Stimulated activated naive CD8-positive, alpha-beta T cell treated with anti-CD3 and anti-CD28 coated beads, Interleukin-15, Interleukin-2, amounts not matched to agents 100 ng/mL and 50 ng/mL, for 24 hours (primary cell): ENCODE measurements around the gene TSHZ3.

Experiments used
- H3K27ac Mint-ChIP-seq: one replicate; pipeline ENCODE4 v1.8.0; 2021; ENCODE audit warnings: mild to moderate bottlenecking, mixed read lengths
- H3K27me3 Mint-ChIP-seq: one replicate; pipeline ENCODE4 v1.8.0; 2021; ENCODE audit warnings: mixed read lengths
- H3K36me3 Mint-ChIP-seq: one replicate; pipeline ENCODE4 v1.8.0; 2021; ENCODE audit warnings: low read depth, mixed read lengths
- H3K4me1 Mint-ChIP-seq: one replicate; pipeline ENCODE4 v1.8.0; 2021; ENCODE audit warnings: low read depth, mixed read lengths
- H3K4me3 Mint-ChIP-seq: one replicate; pipeline ENCODE4 v1.8.0; 2021; ENCODE audit warnings: mild to moderate bottlenecking, mixed read lengths
- H3K9me3 Mint-ChIP-seq: one replicate; pipeline ENCODE4 v1.8.0; 2021; ENCODE audit warnings: mixed read lengths

Gene TSHZ3

GRCh38 chr19:31316201-31316951 lies 32.9 kb downstream of the TSHZ3 start:
- Mint-ChIP-seq H3K27ac (no peak overlapping the region), H3K36me3 (no peaks in the 10 kb centered on the region), H3K9me3 (no peaks in the 10 kb centered on the region), H3K4me3 (no peak overlapping the region), H3K27me3 (peaks cover 17% of the 10 kb centered on the region), H3K4me1 (peaks cover 8% of the 10 kb centered on the region)

- Mint-ChIP-seq H3K9me3 (no peaks in the 10 kb centered on the region), H3K4me1 (peaks cover 8% of the 10 kb centered on the region), H3K36me3 (no peaks in the 10 kb centered on the region), H3K27ac (no peak overlapping the region), H3K4me3 (no peak overlapping the region), H3K27me3 (peaks cover 10% of the 10 kb centered on the region)
Observed at GRCh38 chr19:31315652-31316051, 33.6 kb downstream of the TSHZ3 start.

DNA sequence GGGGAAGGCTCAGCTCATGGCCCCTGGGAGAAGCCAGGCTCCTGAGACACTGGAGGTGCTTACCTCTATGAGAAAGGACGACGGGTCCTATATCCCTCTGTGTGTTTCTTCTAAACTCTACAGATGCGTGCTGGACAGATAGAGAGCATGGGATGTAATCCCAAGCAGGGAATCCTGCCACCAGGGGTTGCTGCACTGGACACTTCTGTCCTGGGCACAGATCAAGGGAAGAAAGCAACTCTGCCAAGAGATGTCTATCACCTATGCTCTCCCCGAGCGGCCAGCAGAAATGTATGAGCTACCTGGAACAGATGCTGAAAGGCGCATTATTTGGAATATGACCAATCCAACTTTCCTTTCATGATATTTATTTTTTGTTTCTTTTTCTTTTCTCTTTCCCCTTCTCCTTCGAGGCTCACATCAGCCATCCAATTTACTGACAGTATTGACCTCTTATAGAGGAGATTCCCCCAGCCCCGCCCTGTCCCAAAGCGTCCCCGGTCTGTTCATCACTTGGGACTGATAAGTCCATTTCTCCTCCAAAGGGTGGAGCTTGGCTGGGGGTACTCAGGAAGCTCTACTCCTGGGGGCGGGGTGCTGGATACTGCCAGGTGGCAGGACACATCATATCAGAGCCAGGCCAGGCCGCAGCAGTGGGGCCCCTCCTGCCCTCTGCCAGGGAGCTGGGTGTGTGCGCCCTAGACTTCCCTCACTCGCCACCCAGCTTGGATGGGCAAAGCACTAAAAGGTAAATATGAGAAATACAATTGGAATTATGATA lies 34.2 kb downstream of the TSHZ3 start:
- H3K36me3 Mint-ChIP-seq: no peaks in the 10 kb centered on the region
- H3K27me3 Mint-ChIP-seq: peaks cover 10% of the 10 kb centered on the region
- H3K9me3 Mint-ChIP-seq: no peaks in the 10 kb centered on the region
- no peak overlapping the region for H3K4me3 Mint-ChIP-seq
- no peak overlapping the region for H3K27ac Mint-ChIP-seq
- peaks cover 8% of the 10 kb centered on the region for H3K4me1 Mint-ChIP-seq

- Mint-ChIP-seq H3K27ac (no peak overlapping the region), H3K4me1 (peaks cover 8% of the 10 kb centered on the region), H3K9me3 (no peaks in the 10 kb centered on the region), H3K36me3 (no peaks in the 10 kb centered on the region), H3K4me3 (no peak overlapping the region), H3K27me3 (peaks cover 10% of the 10 kb centered on the region)
Observed at GRCh38 chr19:31314156-31314555, 35.1 kb downstream of the TSHZ3 start.

- Mint-ChIP-seq H3K9me3 (no peaks in the 10 kb centered on the region), H3K27me3 (peaks cover 10% of the 10 kb centered on the region), H3K4me1 (peaks cover 8% of the 10 kb centered on the region), H3K27ac (no peak overlapping the region), H3K4me3 (no peak overlapping the region), H3K36me3 (no peaks in the 10 kb centered on the region)
Observed at GRCh38 chr19:31313291-31314030, 35.8 kb downstream of the TSHZ3 start.

DNA sequence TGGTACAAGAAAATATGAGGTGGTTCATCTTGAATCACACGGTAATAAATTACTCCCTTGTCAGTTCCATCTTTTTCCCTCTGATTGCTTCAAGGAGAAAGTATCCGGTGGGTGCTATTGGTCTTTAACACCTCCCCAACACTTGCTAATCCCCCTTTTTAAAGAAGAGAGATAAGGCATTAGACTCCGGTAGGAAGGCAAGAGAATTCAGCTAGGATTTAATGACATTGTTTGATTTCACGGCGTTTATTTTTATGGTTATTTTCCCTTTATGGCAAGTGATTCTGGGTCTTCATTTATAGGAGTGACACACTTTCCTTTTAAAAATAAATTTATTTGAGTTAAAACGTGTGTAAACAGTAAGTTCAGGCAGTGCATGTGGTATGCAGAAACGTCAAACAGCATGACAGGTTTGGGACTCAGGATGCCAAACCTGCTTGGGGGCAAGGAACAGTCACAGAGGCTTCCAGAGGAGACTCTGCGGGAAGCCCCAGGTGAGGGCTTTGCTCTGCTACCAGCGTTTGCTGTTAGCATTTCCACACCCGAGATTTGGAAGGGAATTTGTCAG lies 36.5 kb downstream of the TSHZ3 start:
- peaks cover 10% of the 10 kb centered on the region for H3K27me3 Mint-ChIP-seq
- no peaks in the 10 kb centered on the region for H3K9me3 Mint-ChIP-seq
- H3K4me3 Mint-ChIP-seq: no peak overlapping the region
- H3K4me1 Mint-ChIP-seq: peaks cover 8% of the 10 kb centered on the region
- no peak overlapping the region for H3K27ac Mint-ChIP-seq
- H3K36me3 Mint-ChIP-seq: no peaks in the 10 kb centered on the region

- Mint-ChIP-seq H3K27me3 (peaks cover 10% of the 10 kb centered on the region), H3K27ac (no peak overlapping the region), H3K4me1 (peaks cover 8% of the 10 kb centered on the region), H3K4me3 (no peak overlapping the region), H3K36me3 (no peaks in the 10 kb centered on the region), H3K9me3 (no peaks in the 10 kb centered on the region)
Observed at GRCh38 chr19:31312009-31312676, 37.1 kb downstream of the TSHZ3 start.

GRCh38 chr19:31310432-31311133 lies 38.7 kb downstream of the TSHZ3 start:
- no peaks in the 10 kb centered on the region for H3K9me3 Mint-ChIP-seq
- peaks cover 8% of the 10 kb centered on the region for H3K4me1 Mint-ChIP-seq
- H3K36me3 Mint-ChIP-seq: no peaks in the 10 kb centered on the region

GRCh38 chr19:31308781-31309180 lies 40.5 kb downstream of the TSHZ3 start:
- H3K4me3 Mint-ChIP-seq: no peak overlapping the region
- no peaks in the 10 kb centered on the region for H3K36me3 Mint-ChIP-seq
- H3K9me3 Mint-ChIP-seq: no peaks in the 10 kb centered on the region
- peaks cover 2% of the 10 kb centered on the region for H3K27me3 Mint-ChIP-seq
- peaks cover 8% of the 10 kb centered on the region for H3K4me1 Mint-ChIP-seq
- no peak overlapping the region for H3K27ac Mint-ChIP-seq

More at GRCh38 chr19:31310432-31311133, 38.7 kb downstream of the TSHZ3 start:
- Mint-ChIP-seq H3K27me3 (peaks cover 10% of the 10 kb centered on the region), H3K4me3 (no peak overlapping the region), H3K27ac (no peak overlapping the region)

DNA sequence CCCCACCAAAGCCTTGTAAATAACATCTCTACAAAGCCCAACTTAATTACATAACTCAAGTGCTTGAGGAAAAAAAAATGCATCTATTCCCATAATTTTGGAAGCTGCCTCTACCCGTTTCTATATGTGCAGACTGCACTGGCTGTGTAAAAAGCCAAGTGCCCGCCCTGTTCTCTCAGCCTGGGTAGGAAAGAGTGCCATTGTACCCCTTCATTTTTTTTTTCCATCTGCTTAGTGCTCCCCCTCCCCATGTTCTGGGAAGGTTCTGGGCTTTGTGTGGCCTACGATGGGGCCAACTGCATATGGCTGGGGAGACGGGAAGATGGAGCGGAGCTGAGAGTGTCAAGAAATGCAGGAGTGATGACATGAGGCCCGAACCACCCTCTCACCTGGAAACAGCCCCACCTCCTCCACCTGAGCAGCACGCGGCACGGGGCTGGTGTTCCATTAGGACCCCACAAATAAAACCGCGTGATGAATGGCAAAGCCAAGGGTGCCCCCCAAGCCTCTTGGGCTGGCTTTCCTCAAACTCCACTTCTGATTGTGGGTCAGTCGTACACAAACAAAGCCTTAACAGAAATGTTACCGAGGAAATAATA lies 42.1 kb downstream of the TSHZ3 start:
- peaks cover 4% of the 10 kb centered on the region for H3K4me1 Mint-ChIP-seq
- H3K27me3 Mint-ChIP-seq: peaks cover 2% of the 10 kb centered on the region
- no peak overlapping the region for H3K4me3 Mint-ChIP-seq
- H3K36me3 Mint-ChIP-seq: no peaks in the 10 kb centered on the region
- H3K9me3 Mint-ChIP-seq: no peaks in the 10 kb centered on the region
- no peak overlapping the region for H3K27ac Mint-ChIP-seq

DNA sequence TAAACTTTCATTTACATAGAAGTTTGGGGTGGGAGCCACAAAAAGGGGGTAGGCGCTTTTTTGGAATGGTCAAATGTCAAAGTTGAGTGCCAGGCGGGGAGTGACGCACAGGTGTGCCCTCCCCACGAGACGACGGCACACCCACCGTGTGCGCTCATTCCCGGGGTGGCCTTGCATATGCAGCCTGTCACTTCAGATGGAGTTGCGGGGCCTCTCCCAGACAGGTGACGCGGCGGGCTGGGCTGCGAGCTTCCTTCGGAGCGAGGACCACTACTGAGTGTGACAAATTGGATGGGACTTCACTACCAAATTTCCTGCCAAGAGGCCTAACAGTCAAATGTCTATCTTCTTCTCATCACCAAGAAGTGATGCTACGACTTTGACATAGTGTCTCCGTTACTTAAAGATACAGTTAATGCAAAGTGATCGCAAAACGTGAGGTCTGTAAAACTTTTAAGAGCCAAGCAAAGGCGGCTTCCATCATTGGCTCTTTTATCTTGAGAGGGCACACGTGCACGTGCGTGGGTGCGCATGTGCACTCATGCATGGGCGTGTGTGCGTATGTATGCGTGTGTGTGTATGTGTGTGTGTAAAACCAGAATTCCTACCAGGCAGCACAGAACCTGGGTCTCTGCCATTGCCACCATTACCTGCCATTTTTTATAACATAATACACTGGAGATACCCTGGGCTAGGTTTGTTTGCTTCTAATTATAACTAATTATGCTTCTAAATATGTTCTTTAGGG lies 43.1 kb downstream of the TSHZ3 start:
- Mint-ChIP-seq H3K9me3 (no peaks in the 10 kb centered on the region), H3K4me3 (no peak overlapping the region), H3K27ac (no peak overlapping the region), H3K4me1 (no peaks in the 10 kb centered on the region), H3K36me3 (no peaks in the 10 kb centered on the region), H3K27me3 (no peaks in the 10 kb centered on the region)

DNA sequence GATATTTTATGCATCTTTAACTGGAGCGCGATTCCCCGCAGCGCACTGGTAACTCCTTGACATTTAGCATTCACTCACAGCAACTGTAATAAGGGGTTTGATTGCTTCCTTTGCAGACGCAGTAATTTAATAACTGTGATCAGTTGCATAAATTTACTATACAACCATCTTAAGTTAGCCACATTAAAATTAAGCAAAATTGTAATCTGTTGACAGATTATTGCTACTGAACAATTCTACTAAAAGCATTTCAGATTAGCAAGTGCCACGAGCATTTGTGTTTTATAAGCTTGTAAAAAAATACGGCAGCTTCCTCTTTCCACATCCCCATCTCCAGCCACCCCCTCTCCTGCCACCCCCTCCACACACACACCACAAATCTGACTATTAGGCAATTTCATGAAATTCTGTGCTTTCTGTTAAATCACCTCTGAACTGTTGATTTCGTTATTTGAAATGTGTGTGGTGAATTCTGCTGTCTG lies 44.4 kb downstream of the TSHZ3 start:
- no peaks in the 10 kb centered on the region for H3K4me1 Mint-ChIP-seq
- H3K9me3 Mint-ChIP-seq: no peaks in the 10 kb centered on the region
- no peak overlapping the region for H3K27ac Mint-ChIP-seq
- H3K36me3 Mint-ChIP-seq: no peaks in the 10 kb centered on the region
- no peak overlapping the region for H3K4me3 Mint-ChIP-seq
- H3K27me3 Mint-ChIP-seq: no peaks in the 10 kb centered on the region

GRCh38 chr19:31303262-31303815 lies 45.9 kb downstream of the TSHZ3 start:
- H3K4me3 Mint-ChIP-seq: no peak overlapping the region
- H3K27ac Mint-ChIP-seq: no peak overlapping the region
- H3K27me3 Mint-ChIP-seq: no peaks in the 10 kb centered on the region
- H3K36me3 Mint-ChIP-seq: no peaks in the 10 kb centered on the region
- H3K4me1 Mint-ChIP-seq: no peaks in the 10 kb centered on the region
- no peaks in the 10 kb centered on the region for H3K9me3 Mint-ChIP-seq
